ENCODE data around the gene SUGCT.
"Not testable (repeated sequence)": the region's sequence is repeated elsewhere in the genome, so short reads cannot be mapped to it uniquely, and the experiment has no call there.

- TF ChIP-seq CTCF, POLR2A (IDR thresholded peaks at IDR 0.05): not testable (repeated sequence)
These were observed 16.6 kb upstream of the SUGCT start for GRCh38 chr7:40118201-40118600.
